GM18517 (cell line): ENCODE measurements around the gene NHP2.

Experiments used
- ATAC-seq: cut with Tn5 transposase; IDR thresholded peaks from one replicate; pipeline ENCODE4 v1.9.1; 2021; ENCODE audit warnings: mild to moderate bottlenecking, moderate library complexity; ENCODE audit not compliant: unreplicated experiment

The NHP2 gene

DNA sequence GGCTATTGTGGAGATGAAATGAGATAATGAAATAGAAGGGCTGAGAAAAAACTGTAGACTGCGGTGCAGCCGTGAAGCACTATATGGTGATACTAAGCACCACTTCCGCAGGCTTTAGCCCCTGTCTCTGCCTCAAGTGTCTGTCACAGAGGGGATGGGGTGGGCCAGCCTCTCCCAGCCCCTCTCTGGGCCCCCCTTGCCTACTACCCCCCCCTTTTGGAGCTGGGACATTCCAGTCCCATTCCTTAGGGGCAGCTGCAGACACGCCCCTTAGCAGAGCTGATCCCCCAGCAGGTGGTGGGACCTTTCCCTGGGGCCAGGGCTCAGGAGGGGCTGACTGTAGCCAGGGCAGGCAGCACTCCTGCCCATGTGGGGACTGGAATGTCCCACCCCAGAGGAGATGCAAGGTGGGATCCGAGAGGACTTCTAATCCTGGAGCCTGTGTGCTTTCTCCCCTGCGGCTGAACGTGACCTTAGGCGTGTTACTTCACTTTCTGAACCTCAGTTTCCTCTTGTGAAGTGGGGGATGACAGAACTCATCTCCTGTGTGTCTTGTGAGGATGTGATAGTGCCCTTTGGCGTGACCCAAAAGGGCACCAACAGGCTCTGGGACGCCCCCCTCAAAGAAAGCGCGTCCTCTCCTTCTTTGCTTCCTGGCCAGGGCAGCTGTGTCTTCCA is 38.4 kb downstream of the NHP2 start:
- ATAC-seq, result no peak

- no peak for ATAC-seq
Measured at GRCh38 chr5:178114325-178115135, 39.2 kb downstream of the NHP2 start.

GRCh38 chr5:178113841-178114324 is 39.8 kb downstream of the NHP2 start:
- no peak for ATAC-seq

DNA sequence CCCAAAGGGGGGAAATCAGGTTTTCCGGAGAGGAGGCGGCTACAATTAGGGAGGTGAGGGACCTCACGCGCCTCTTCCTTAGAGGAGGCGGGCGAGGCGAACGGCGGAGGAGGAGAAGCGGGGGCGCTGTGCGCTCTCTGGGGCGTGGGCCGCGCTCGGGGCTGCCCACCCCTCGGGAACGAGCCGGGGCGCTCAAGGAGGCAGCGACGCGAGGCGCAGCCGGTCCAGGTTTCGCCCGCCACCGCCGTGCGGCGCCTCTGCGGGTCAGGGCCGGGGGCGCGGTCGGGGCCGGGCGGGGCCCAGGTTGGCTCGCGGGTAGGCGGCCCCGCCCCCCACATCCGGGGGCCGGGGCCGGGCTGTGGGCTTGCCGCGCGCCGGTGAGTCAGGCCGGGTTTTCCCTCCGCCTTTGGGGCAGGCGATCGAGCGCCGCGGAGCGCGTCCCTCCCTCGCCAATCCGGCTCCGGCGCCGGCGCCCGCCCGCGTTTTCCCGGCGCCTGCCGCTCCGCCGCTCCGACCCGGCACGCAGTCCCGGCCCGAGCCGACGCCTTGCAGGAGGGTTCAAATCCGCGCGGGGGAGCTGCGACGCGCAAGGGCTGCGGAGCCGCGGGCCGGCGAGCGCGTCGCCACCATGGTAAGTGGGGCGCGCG is 40.4 kb downstream of the NHP2 start, which contains the start of gene N4BP3:
TSS of gene N4BP3 (plus strand) at position 392 of the 647 bp plus-strand sequence. CDS start 6,052 bp downstream, outside the sequence.
- ATAC-seq, result peak; percentile 39

DNA sequence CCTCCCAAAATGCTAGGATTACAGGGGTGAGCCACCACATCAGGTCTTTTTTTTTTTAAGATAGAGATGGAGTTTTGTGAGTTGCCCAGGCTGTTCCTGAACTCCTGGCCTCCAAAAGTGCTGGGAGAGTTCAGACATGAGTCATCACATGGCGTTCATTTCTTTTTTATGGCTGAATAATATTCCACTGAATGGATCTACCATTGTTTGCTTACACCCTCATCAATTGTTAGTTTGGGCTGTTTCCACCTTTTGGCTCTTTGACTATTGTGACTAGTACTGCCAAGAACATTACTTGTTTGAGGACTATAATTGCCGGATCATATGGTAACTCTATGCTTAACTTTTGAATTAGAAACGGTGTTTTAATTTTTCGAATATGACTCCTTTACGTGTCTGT is 41.1 kb downstream of the NHP2 start:
- ATAC-seq, result no peak

DNA sequence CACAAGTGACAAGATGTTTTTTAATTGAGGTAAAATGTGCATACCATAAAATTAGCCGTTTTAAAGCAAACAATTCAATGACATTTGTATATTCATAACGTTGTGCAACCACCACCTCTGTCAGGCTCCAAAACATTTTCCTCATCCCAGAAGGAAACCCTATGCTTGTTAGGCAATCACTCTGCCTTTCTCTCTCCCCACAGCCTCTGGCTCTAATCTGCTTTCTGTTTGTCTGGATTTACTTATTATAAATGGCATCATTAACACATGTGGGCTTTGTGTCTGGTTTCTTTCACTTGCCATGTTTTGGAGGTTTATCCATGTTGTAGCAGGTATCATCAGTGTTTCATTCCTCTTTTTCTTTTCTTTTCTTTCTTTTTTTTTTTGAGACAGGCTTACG is 41.8 kb downstream of the NHP2 start:
- no peak for ATAC-seq

- no peak for ATAC-seq
Measured at GRCh38 chr5:178110511-178110910, 43.2 kb downstream of the NHP2 start.

DNA sequence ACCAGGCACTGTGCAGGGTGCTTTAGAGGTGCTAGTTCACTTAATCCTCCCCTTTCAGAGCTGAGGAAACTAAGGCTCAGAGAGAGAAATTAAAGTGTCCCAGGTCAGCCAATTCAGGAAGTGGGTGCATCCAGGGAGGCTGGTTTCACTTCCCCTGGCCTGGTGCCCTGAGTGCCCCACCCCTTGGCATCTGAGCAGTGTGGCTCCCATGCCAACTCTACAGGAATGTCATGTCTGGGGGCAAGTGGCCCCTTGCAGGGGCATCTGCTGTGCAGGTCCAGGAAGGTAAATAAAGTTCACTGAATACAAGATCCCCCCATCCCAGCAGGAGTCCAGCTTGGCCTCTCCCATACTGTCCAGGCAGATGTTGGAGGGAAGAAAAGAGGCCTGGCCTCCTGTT is 44.7 kb downstream of the NHP2 start:
- ATAC-seq, result no peak

- ATAC-seq, result no peak
Measured at GRCh38 chr5:178108446-178108845, 45.2 kb downstream of the NHP2 start.

DNA sequence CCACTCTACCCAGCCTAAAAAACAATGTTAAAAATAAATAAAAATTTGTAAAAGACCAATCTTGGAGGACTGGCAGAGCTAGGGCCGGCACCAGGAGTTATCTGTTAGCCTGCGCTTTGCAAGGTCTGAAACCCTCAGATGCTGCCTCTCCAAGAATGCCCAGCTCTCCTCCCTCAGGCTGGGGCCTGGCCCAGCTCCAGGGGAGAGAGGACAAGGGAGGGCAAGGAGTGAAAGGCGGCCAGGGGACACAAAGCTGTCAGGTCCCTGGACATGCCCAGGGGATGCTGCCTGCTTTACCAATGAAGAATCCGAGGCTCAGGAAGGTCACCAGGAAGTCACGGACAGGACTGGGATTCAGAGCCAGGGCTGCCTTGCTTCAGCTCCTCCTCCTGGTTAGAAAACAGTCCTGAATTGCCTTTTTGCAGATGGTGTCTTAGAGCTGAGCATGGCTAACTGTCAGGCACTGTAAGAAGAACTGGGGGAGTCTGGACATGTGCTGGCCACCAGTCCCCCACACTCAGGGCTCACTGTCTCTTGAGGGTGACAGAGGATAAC is 45.9 kb downstream of the NHP2 start:
- ATAC-seq, result no peak

DNA sequence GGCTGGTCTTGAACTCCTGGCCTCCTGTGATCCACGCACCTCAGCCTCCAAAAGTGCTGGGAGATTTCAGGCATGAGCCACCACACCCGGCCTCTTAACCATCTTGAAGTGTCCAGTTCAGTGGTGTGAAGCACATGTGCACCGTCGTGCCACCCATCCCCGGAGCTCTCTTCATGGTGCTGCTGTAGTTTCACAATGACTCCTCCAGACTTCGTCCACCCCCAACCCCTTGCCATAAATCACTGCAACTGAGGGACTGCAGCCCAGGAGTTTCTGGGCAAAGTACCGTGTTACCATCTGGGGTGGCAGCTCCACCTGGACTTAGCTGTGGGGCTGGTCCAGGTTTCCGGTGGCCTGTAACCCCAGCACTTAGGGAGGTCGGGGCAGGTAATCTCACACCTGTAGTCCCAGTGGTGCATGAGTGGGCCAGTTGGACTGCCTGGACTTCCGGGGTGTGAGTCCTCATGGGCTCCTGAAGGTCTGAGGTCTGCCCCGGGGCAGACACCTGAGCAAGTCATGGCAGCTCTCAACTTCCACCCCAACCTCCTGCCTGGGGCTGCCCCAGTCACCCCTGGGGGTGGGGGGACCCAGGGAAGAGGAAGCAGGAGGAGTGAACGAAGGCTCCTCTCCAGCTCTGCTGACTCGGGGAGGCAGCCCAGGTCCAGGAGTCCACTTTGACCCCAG is 47.0 kb downstream of the NHP2 start:
- ATAC-seq, result no peak

DNA sequence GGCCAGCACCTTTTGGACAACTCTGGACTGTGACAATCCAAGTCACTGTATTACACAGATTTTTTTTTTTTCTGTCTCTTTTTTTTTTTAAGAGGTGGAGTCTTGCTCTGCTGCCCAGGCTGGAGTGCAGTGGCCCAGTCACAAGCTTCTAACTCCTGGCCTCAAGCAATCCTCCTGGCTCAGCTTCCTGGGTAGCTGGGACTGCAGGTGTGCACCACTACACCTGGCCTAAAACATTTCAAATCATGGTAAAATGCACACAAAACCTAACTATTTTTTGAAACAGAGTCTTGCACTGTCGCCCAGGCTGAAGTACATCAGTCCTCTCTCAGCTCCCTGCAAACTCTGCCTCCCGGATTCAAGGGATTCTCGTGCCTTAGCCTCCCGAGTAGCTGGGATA is 47.6 kb downstream of the NHP2 start:
- ATAC-seq, result no peak

GRCh38 chr5:178104492-178104891 is 49.2 kb downstream of the NHP2 start:
- no peak for ATAC-seq

DNA sequence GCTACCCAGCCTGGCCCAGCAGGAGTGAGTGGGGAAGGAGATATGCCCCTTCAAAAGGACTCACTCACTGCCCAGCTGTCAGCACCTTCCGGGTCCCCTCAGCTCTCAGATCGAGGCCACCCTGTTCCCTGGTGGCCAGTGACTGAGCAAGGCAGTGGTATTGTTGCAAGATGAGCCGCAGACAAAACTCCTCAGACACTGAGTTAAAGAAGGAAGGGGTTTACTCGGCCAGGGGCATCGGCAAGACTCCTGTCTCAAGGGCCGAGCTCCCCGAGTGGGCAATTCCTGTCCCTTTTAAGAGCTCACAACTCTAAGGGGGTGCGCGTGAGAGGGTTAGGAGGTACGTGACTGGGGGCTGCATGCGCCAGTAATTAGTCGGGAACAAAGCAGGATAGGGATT is 50.1 kb downstream of the NHP2 start:
- ATAC-seq, result no peak
